SK-N-SH (cell line): Measurements from ENCODE around the gene RNF180.
"Not testable (repeated sequence)": the region's sequence is repeated elsewhere in the genome, so short reads cannot be mapped to it uniquely, and the experiment has no call there.

Experiments used
- POLR2AphosphoS5 ChIP-seq: IDR thresholded peaks from 2 replicates; pipeline ENCODE4 v1.6.1; 2012; ENCODE audit warnings: low read depth, low read length
- RAD21 ChIP-seq: IDR thresholded peaks from 2 replicates; pipeline ENCODE4 v1.6.1; 2012; ENCODE audit warnings: mild to moderate bottlenecking, low read length
- TF ChIP-seq, protein P1 (sequence below): fragments of 200-600 bp; sonication (generic); IDR thresholded peaks from 2 replicates; pipeline ENCODE4 v1.6.1; 2017; ENCODE audit warnings: antibody characterized with exemption, mild to moderate bottlenecking, moderate library complexity

DNA sequence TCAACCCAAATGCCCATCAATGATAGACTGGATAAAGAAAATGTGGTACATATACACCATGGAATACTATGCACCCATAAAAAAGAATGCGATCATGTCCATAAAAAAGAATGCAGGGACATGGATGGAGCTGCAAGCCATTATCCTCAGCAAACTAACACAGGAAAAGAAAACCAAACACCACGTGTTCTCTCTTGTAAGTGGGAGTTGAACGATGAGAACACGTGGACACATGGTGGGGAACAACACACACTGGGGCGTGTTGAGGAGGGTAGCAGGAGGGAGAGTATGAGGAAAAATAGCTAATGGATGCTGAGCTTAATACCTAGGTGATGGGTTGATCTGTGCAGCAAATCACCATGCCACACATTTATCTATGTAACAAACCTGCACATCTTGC is 233.1 kb downstream of the RNF180 start:
- TF ChIP-seq, protein P1, sequence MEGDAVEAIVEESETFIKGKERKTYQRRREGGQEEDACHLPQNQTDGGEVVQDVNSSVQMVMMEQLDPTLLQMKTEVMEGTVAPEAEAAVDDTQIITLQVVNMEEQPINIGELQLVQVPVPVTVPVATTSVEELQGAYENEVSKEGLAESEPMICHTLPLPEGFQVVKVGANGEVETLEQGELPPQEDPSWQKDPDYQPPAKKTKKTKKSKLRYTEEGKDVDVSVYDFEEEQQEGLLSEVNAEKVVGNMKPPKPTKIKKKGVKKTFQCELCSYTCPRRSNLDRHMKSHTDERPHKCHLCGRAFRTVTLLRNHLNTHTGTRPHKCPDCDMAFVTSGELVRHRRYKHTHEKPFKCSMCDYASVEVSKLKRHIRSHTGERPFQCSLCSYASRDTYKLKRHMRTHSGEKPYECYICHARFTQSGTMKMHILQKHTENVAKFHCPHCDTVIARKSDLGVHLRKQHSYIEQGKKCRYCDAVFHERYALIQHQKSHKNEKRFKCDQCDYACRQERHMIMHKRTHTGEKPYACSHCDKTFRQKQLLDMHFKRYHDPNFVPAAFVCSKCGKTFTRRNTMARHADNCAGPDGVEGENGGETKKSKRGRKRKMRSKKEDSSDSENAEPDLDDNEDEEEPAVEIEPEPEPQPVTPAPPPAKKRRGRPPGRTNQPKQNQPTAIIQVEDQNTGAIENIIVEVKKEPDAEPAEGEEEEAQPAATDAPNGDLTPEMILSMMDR, result not testable (repeated sequence)
- not testable (repeated sequence) for TF ChIP-seq POLR2AphosphoS5, RAD21
